ENCODE measurements around the gene TGFB2.

The TGFB2 gene

GRCh38 chr1:218488986-218489385 is 143.8 kb downstream of the TGFB2 start:
- no peak for DNase-seq (ENCODE audit: low spot score)

GRCh38 chr1:218490406-218490922 is 145.3 kb downstream of the TGFB2 start:
- no peak for DNase-seq (ENCODE audit: low spot score)

GRCh38 chr1:218492874-218493273 is 147.7 kb downstream of the TGFB2 start:
- no peak for DNase-seq (ENCODE audit: low spot score)

- DNase-seq (ENCODE audit: low spot score): no peak
Observed at GRCh38 chr1:218493986-218494385, 148.8 kb downstream of the TGFB2 start.

Measured in globus pallidus (tissue), 1 donor.